Measurements from ENCODE around the gene PIK3CG. TPM values are rescaled to one million over a fixed set of nuclear protein-coding genes. Genes with fewer than 3 reads are reported as not detected.

PIK3CG gene
- total and polyA plus RNA-seq, 11 donors: 0.15 to 11.0 (median 1.6) TPM

DNA sequence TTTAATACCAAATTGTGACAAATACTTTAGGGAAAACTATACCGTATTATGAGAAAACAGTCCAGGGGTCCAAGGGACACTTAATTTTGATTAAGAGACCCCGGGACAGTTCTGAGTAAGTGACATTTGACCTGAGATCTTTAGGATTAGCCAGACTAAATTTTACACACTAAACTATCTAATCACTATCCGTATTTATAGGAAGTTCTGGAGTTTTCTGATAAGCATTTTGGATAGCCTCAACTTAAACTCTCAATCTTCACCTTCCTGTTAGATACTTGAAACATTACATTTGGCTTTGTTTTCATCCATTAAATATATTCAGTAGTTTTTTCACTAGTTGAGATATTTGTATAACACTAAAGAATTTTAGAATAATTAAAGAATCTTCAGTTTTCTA lies 5.4 kb downstream of the PIK3CG start:
- DNase-seq (no peak), ATAC-seq (no peak)
- peaks cover 0 to 47% (median 0%) of the 10 kb centered on the region in 9 donors for H3K36me3 ChIP-seq
- H3K4me3 ChIP-seq: peak overlapping the region in 1 of 12 donors; percentile 19
- H3K27me3 ChIP-seq: no peaks in the 10 kb centered on the region
- WGBS, 4 donors: 41 to 52% (median 44%) methylated on average over 3 of the region's 3 CpGs
- intact Hi-C loops (cut with DNase I): no loop called here
- peaks cover 0 to 5% (median 0%) of the 10 kb centered on the region in 12 donors for H3K9me3 ChIP-seq
- peak overlapping the region in 1 of 12 donors; percentile 73 for H3K27ac ChIP-seq
- TF ChIP-seq POLR2A (IDR thresholded peaks at IDR 0.05): no peak
- TF ChIP-seq, protein P1, sequence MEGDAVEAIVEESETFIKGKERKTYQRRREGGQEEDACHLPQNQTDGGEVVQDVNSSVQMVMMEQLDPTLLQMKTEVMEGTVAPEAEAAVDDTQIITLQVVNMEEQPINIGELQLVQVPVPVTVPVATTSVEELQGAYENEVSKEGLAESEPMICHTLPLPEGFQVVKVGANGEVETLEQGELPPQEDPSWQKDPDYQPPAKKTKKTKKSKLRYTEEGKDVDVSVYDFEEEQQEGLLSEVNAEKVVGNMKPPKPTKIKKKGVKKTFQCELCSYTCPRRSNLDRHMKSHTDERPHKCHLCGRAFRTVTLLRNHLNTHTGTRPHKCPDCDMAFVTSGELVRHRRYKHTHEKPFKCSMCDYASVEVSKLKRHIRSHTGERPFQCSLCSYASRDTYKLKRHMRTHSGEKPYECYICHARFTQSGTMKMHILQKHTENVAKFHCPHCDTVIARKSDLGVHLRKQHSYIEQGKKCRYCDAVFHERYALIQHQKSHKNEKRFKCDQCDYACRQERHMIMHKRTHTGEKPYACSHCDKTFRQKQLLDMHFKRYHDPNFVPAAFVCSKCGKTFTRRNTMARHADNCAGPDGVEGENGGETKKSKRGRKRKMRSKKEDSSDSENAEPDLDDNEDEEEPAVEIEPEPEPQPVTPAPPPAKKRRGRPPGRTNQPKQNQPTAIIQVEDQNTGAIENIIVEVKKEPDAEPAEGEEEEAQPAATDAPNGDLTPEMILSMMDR (IDR thresholded peaks at IDR 0.05): no peak
- H3K4me1 ChIP-seq: peaks cover 0 to 80% (median 0%) of the 10 kb centered on the region in 12 donors

GRCh38 chr7:106870983-106871410 lies 5.9 kb downstream of the PIK3CG start:
- Histone ChIP-seq H3K27me3 (no peaks in the 10 kb centered on the region), H3K36me3 (peaks cover 0 to 48% (median 0%) of the 10 kb centered on the region in 9 donors), H3K4me3 (peak overlapping the region in 1 of 12 donors; percentile 19), H3K9me3 (peaks cover 0 to 6% (median 0%) of the 10 kb centered on the region in 12 donors), H3K27ac (peak overlapping the region in 1 of 12 donors; percentile 73), H3K4me1 (peaks cover 0 to 78% (median 0%) of the 10 kb centered on the region in 12 donors)
- intact Hi-C loops (cut with DNase I): no loop called here
- no peak for TF ChIP-seq POLR2A (IDR thresholded peaks at IDR 0.05)
- peak in 1 of 4 donors; percentile 55 for ATAC-seq
- 87 to 100% (median 93%) methylated on average over 1 of the region's 1 CpG for WGBS, 4 donors
- no peak for DNase-seq

DNA sequence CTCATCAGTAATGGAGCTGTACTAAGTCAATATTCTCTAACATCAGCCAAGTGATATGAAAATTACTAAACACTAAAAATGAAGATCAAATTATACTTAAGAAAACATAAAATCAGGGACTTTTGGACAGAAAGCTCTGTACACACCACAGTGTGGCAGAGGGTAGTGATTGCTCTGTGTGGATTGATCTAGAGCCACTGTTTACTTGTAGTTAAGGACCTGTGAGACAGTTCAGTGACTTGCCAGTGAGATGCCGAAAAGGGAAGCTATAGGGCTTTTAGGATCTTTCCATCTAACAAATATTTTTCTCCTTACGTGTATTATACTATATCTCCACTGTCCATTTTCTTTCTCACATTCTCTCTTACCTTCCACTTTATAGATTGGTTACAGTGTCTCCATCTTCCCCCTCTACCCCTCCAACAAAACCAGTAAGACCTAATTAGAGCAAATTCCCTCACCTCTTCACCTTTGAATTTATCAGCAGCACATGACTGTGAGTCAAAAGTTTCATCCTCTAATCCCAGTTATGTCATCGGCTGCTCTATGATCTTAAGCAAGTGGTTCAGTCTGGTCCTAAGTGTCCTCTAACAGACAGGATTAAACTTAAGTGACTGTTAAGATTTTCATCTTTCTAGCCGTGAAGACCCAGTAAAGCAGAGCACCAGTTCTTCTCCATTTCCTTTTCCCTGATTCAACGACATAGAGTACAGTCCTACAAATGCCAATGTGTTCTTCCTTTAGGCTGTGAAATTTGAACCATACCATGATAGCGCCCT lies 6.9 kb downstream of the PIK3CG start:
- ATAC-seq (no peak), DNase-seq (no peak)
- H3K4me1 ChIP-seq: peaks cover 0 to 68% (median 0%) of the 10 kb centered on the region in 12 donors
- H3K36me3 ChIP-seq: peaks cover 0 to 55% (median 0%) of the 10 kb centered on the region in 9 donors
- H3K27ac ChIP-seq: peak overlapping the region in 1 of 12 donors; percentile 73
- no peaks in the 10 kb centered on the region for H3K27me3 ChIP-seq
- peak overlapping the region in 1 of 12 donors; percentile 19 for H3K4me3 ChIP-seq
- H3K9me3 ChIP-seq: peaks cover 0 to 6% (median 0%) of the 10 kb centered on the region in 12 donors
- intact Hi-C loops (cut with DNase I): no loop called here
- TF ChIP-seq, protein P1 (IDR thresholded peaks at IDR 0.05): no peak
- no peak for TF ChIP-seq POLR2A (IDR thresholded peaks at IDR 0.05)
- WGBS, 4 donors: 55 to 73% (median 68%) methylated on average over 6 of the region's 6 CpGs

DNA sequence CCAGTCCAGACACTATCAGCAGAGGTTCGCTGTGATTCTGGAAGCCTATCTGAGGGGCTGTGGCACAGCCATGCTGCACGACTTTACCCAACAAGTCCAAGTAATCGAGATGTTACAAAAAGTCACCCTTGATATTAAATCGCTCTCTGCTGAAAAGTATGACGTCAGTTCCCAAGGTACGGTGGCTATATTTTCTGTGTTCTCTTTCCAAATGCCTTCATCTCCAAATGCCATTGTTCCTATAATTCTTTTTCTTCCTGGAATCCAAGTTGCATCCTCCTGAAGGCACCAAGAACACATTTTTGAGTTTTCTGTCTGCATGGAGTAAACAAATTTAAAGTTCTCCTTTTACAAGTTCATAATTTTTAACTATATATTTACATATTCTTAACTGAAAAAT lies 7.7 kb downstream of the PIK3CG start:
- Histone ChIP-seq H3K27ac (no peak overlapping the region), H3K4me3 (no peak overlapping the region), H3K27me3 (no peaks in the 10 kb centered on the region), H3K36me3 (peaks cover 0 to 53% (median 0%) of the 10 kb centered on the region in 9 donors), H3K9me3 (peaks cover 0 to 6% (median 0%) of the 10 kb centered on the region in 12 donors), H3K4me1 (peaks cover 0 to 64% (median 0%) of the 10 kb centered on the region in 12 donors)
- intact Hi-C loops (cut with DNase I): no loop called here
- no peak for ATAC-seq
- no peak for DNase-seq
- 87 to 89% (median 88%) methylated on average over 6 of the region's 6 CpGs for WGBS, 4 donors
- TF ChIP-seq, protein P1 (IDR thresholded peaks at IDR 0.05): no peak
- TF ChIP-seq POLR2A (IDR thresholded peaks at IDR 0.05): no peak
